Thyroid gland (tissue), 4 donors: Measurements from ENCODE around the gene KCNQ1. TPM values are rescaled to one million over a fixed set of nuclear protein-coding genes. Genes with fewer than 3 reads are reported as not detected.

Experiments
- DNase-seq, 2 donors: peaks; one replicate each; pipeline ENCODE4 v3.0.0-alpha.2; 2019
- H3K27ac ChIP-seq, 3 donors: fragments of 200-600 bp; sonication (generic); 1 replicate in 2 of 3; 2 replicates in 1 of 3; pipeline ENCODE4 v1.5.1; 2016 to 2019; ENCODE audit warnings: mild to moderate bottlenecking in 1 of 3, moderate library complexity in 1 of 3
- H3K27me3 ChIP-seq: fragments of 200-600 bp; sonication (generic); one replicate; pipeline ENCODE4 v1.5.1; 2019
- H3K36me3 ChIP-seq, 2 donors: fragments of 200-600 bp; sonication (generic); one replicate each; pipeline ENCODE4 v1.5.1; 2016 to 2019
- H3K4me1 ChIP-seq, 2 donors: fragments of 200-600 bp; sonication (generic); one replicate each; pipeline ENCODE4 v1.5.1; 2017 to 2019
- H3K4me3 ChIP-seq, 3 donors: fragments of 200-600 bp; sonication (generic); replicated peaks in 1 of 3; 1 replicate in 2 of 3; 2 replicates in 1 of 3; pipeline ENCODE4 v1.5.1; 2016; ENCODE audit warnings: mild to moderate bottlenecking in 1 of 3
- H3K9me3 ChIP-seq: fragments of 200-600 bp; sonication (generic); one replicate; pipeline ENCODE4 v1.5.1; 2017
- POLR2A ChIP-seq, 2 donors: fragments of 450-650 bp; IDR thresholded peaks; one replicate each; pipeline ENCODE4 v1.6.1; 2017; ENCODE audit warnings: antibody characterized with exemption in 2 of 2, mild to moderate bottlenecking in 2 of 2, moderate library complexity in 1 of 2
- WGBS, 2 donors: methylation state at CpG; one replicate each; pipeline ENCODE4 v1.1.5; 2017; 5-methylcytosine and 5-hydroxymethylcytosine counted together
- intact Hi-C: fragments of 100-400 bp; cut with DNase I; formaldehyde crosslinking; loops from one replicate; pipeline ENCODE4 v1.15.1; 2023
- total RNA-seq, 4 donors: library from RNA; depleted of rRNA; stranded (reverse); fragments of >200 nt; gene quantifications; one replicate each; pipeline ENCODE4 v1.2.3, GENCODE V29; 2016
- TF ChIP-seq, protein P1 (sequence below), 6 experiments: fragments of 200-600 bp in 3 of 6; fragments of 450-650 bp in 3 of 6; sonication (generic) in 3 of 6; IDR thresholded peaks; one replicate each; pipeline ENCODE4 v1.5.1; 2016 to 2019; ENCODE audit warnings: antibody characterized with exemption in 6 of 6, mild to moderate bottlenecking in 2 of 6, inconsistent platforms in 1 of 6, moderate library complexity in 1 of 6

The KCNQ1 gene
- total RNA-seq, 4 donors from 2014 or later: 51.3 to 103 (median 97.8) TPM

DNA sequence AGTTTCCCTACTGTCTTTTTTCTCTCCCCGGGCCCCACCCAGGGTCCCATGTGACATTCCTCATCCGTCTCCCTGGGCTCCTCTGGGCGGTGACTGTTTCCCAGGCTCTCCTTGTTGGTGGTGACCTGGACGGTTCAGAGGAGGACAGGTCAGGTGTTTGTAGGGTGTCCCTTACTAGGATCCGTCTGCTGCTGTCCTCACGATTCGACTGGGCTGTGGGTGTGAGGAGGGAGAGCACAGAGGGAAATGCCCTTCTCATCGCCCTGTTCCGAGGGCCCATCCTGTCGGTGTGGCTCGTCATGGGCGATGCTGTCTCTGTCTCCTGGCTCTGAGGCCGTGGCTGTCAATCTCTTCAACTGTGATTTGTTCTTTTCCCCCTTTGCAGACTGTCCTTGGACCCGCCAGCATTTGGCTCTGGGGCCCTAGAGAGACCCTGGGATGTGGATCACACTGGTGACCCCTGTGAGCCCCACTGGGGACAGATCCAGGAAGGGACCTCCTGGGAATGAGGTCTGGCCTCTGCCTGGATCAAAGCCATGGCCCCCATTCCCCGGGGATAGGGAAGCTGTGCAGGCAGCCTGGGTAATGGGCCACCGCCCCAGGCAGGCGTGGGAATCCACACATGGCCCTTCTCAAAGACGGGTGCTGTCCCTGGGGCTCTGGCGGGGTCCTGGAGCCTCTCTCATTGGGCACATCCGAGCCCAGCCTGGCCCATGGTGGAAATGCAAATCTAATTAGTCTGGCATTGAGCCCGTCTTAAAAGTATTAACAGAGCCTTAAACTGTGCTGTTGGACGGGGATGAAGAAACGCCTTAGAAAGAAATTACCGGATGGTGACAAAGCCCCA, 301.8 kb downstream of the KCNQ1 start:
- Histone ChIP-seq H3K9me3 (no peaks in the 10 kb centered on the region), H3K4me1 (peaks cover 10 to 17% of the 10 kb centered on the region in 2 donors), H3K27me3 (no peaks in the 10 kb centered on the region), H3K4me3 (no peak overlapping the region), H3K27ac (no peak overlapping the region), H3K36me3 (no peaks in the 10 kb centered on the region)
- DNase-seq: no peak
- intact Hi-C loops: no loop called here
- WGBS, 2 donors: 85 to 94% methylated on average over 20 to 24 of the region's 24 CpGs
- TF ChIP-seq, protein P1, sequence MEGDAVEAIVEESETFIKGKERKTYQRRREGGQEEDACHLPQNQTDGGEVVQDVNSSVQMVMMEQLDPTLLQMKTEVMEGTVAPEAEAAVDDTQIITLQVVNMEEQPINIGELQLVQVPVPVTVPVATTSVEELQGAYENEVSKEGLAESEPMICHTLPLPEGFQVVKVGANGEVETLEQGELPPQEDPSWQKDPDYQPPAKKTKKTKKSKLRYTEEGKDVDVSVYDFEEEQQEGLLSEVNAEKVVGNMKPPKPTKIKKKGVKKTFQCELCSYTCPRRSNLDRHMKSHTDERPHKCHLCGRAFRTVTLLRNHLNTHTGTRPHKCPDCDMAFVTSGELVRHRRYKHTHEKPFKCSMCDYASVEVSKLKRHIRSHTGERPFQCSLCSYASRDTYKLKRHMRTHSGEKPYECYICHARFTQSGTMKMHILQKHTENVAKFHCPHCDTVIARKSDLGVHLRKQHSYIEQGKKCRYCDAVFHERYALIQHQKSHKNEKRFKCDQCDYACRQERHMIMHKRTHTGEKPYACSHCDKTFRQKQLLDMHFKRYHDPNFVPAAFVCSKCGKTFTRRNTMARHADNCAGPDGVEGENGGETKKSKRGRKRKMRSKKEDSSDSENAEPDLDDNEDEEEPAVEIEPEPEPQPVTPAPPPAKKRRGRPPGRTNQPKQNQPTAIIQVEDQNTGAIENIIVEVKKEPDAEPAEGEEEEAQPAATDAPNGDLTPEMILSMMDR (IDR thresholded peaks at IDR 0.05): no peak
- TF ChIP-seq POLR2A (IDR thresholded peaks at IDR 0.05): no peak

DNA sequence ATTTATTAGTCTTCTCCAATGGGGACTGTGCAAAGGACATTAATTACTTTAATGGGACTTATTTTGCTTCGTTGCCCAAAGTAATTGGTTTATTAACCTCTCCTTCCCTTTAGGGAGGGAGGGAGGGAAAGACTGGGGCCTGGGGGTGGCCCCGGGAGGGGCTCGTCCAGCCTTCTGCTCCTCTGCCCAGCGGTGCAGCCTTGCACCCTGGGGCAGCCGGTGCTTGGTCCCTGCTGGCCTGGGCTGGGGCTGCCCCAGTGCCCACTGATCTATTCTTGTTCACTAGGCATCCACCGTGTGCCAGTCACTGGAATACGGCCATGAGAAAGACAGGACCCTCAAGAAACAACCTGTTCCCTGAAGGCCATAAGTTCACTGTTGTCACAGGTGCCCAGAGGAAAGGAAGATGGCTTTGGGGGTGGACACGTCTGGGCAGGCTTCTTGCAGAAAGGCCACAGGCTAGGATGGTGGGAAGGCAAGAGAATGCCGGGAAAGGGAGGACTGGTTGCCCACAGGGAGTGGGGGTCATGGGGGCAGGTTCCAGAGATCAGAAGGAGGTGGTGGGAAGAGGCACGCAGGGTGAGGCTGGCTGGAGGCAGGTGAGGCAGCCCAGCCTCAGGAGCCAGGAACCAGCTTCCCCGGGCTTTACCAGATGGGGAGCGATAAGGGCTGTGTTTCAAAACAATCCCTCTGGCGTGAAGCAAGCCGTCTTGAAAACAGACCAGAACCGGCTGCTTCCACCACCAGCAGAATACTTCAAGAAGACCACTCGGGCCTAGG, 302.6 kb downstream of the KCNQ1 start:
- Histone ChIP-seq H3K27ac (peak overlapping the region in 1 of 3 donors; percentile 63), H3K9me3 (no peaks in the 10 kb centered on the region), H3K27me3 (no peaks in the 10 kb centered on the region), H3K36me3 (no peaks in the 10 kb centered on the region), H3K4me1 (peaks cover 10 to 17% of the 10 kb centered on the region in 2 donors), H3K4me3 (no peak overlapping the region)
- TF ChIP-seq POLR2A (IDR thresholded peaks at IDR 0.05): no peak
- TF ChIP-seq, protein P1 (IDR thresholded peaks at IDR 0.05): no peak
- peak; percentile 44 to 49 for DNase-seq
- intact Hi-C loops: no loop called here
- 58 to 81% methylated on average over 15 to 16 of the region's 16 CpGs for WGBS, 2 donors

DNA sequence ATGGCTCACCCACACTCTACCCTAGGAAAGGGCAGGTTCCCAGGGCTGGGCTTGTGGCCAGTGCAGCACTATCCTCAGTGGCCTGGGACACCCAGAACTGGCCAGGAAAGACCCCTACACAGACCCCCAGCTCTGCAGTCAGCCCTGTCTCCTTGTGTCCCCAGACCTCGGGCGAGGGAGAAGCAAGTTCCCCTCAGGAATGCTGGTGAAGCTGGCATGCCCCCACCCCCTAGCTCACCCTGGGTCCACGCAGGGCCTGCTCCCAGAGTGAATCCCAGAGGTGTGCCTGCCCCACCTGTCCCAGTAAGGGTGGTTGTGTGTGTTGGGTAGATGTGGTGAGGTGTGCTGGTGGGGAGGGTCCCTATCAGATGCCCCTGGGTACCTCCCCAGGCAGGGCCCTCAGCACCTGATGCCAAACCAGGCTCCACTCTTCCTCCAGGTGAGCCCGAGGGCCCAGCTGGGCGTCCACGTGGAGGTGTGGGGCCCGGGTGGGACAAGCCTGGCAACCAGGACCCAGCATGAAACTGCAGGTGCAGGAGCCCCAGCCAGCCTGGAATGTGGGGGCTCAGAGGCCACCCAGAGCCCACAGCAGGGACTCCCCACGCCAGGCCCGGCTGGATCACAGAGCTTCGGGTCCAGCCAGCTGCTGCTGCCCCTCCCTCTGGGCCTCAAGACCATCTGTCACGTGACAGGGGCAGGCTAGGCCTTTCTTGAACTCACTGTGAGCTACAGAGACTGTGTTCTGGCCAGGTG, 303.4 kb downstream of the KCNQ1 start:
- Histone ChIP-seq H3K36me3 (no peaks in the 10 kb centered on the region), H3K4me3 (no peak overlapping the region), H3K27ac (peak overlapping the region in 1 of 3 donors; percentile 63), H3K9me3 (no peaks in the 10 kb centered on the region), H3K4me1 (peaks cover 16 to 17% of the 10 kb centered on the region in 2 donors), H3K27me3 (no peaks in the 10 kb centered on the region)
- DNase-seq: no peak
- TF ChIP-seq, protein P1 (IDR thresholded peaks at IDR 0.05): no peak
- no peak for TF ChIP-seq POLR2A (IDR thresholded peaks at IDR 0.05)
- 93% methylated on average over 2 to 6 of the region's 11 CpGs for WGBS, 2 donors
- intact Hi-C loops: no loop called here

DNA sequence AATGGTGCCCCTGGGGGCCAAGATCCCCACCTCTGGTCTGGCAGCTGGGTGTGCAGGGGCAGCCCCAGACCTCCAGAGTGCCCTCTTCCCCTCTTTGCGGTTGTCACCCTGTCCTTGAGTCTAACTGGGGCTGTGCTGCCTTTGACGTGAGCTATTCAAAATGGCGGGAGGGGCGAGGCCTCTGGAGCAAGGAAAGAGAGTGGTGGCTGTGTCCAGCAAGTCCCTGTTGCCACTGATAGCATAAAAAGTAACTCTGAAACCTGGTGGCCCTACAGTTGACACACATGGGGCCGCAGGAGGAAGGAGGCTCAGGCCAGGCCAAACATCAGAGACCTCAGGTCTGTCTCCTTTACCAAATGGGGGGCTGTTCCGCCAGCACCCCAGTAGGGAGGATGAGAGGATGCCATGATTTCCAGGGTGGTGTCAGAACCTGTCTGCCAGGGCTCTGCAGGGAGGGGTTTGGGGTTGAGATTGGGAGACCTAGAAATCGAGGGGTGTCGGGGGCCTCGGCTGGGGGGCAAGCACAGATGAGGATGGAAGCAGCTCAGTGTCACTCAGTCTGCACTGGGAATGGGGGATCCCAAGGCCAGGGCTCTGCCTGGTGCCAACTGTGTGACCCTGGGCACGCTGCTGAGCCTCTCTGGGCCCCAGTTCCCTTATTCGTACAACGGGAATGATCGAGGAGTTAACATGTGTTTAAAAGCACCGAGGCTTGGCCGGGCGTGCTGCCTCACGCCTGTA, 304.2 kb downstream of the KCNQ1 start:
- intact Hi-C loops: no loop called here
- no peaks in the 10 kb centered on the region for H3K27me3 ChIP-seq
- H3K27ac ChIP-seq: no peak overlapping the region
- H3K9me3 ChIP-seq: no peaks in the 10 kb centered on the region
- 95 to 97% methylated on average over 16 of the region's 17 CpGs for WGBS, 2 donors
- DNase-seq: no peak
- no peak overlapping the region for H3K4me3 ChIP-seq
- TF ChIP-seq, protein P1 (IDR thresholded peaks at IDR 0.05): no peak
- TF ChIP-seq POLR2A (IDR thresholded peaks at IDR 0.05): no peak
- no peaks in the 10 kb centered on the region for H3K36me3 ChIP-seq
- H3K4me1 ChIP-seq: peaks cover 17 to 18% of the 10 kb centered on the region in 2 donors
